ENCODE data around the gene PAFAH1B2. TPM values are rescaled to one million over a fixed set of nuclear protein-coding genes. Genes with fewer than 3 reads are reported as not detected.
"Not testable (repeated sequence)": the region's sequence is repeated elsewhere in the genome, so short reads cannot be mapped to it uniquely, and the experiment has no call there.

PAFAH1B2 gene
- total RNA-seq, 4 donors from 2014 or later: 50.3 to 82.3 (median 63.2) TPM

- peak in 2 of 4 experiments; percentile 44 to 50 for TF ChIP-seq CTCF (IDR thresholded peaks at IDR 0.05)
- TF ChIP-seq POLR2AphosphoS5 (IDR thresholded peaks at IDR 0.05): peak; percentile 91
- Histone ChIP-seq H3K36me3 (peaks cover 0 to 31% of the 10 kb centered on the region in 2 donors), H3K27ac (peak overlapping the region in 2 of 4 donors; percentile 46 to 54), H3K4me1 (peaks cover 0 to 31% (median 4%) of the 10 kb centered on the region in 3 donors)
- ATAC-seq: peak; percentile 1
- H3K27me3 ChIP-seq, H3K9me3 ChIP-seq, H3K4me3 ChIP-seq: not testable (repeated sequence)
- 100% methylated on average over 1 of the region's 13 CpGs; no CpG with 5 or more reads in 1 of the 2 donors for WGBS, 2 donors (ENCODE audit: low coverage in 1 of 2)
Measured at GRCh38 chr11:117208710-117209109, 64.6 kb downstream of the PAFAH1B2 start.

- peak overlapping the region in 3 of 4 donors; percentile 45 to 67 (median 64) for H3K27ac ChIP-seq
- not testable (repeated sequence) for H3K27me3 ChIP-seq, H3K4me3 ChIP-seq, H3K9me3 ChIP-seq
- 71 to 74% methylated on average over 6 to 7 of the region's 8 CpGs for WGBS, 2 donors (ENCODE audit: low coverage in 1 of 2)
- peaks cover 0 to 31% of the 10 kb centered on the region in 2 donors for H3K36me3 ChIP-seq
- ATAC-seq: peak; percentile 5
- TF ChIP-seq POLR2AphosphoS5 (IDR thresholded peaks at IDR 0.05): peak; percentile 83
- TF ChIP-seq POLR2A (IDR thresholded peaks at IDR 0.05): peak in 1 of 2 donors; percentile 19
- H3K4me1 ChIP-seq: peaks cover 0 to 23% (median 4%) of the 10 kb centered on the region in 3 donors
Measured at GRCh38 chr11:117209351-117210125, 65.5 kb downstream of the PAFAH1B2 start.

GRCh38 chr11:117210620-117211019 is 66.5 kb downstream of the PAFAH1B2 start:
- H3K27me3 ChIP-seq: no peaks in the 10 kb centered on the region
- H3K9me3 ChIP-seq: no peaks in the 10 kb centered on the region
- ATAC-seq: no peak
- no peak for TF ChIP-seq CTCF (IDR thresholded peaks at IDR 0.05)
- no peak for TF ChIP-seq POLR2AphosphoS5 (IDR thresholded peaks at IDR 0.05)
- TF ChIP-seq POLR2A (IDR thresholded peaks at IDR 0.05): no peak
- peak overlapping the region in 3 of 4 donors; percentile 64 to 67 (median 67) for H3K27ac ChIP-seq
- peaks cover 0 to 28% of the 10 kb centered on the region in 2 donors for H3K36me3 ChIP-seq
- peaks cover 0 to 14% (median 0%) of the 10 kb centered on the region in 3 donors for H3K4me1 ChIP-seq
- no peak overlapping the region for H3K4me3 ChIP-seq
- 80 to 90% methylated on average over 2 of the region's 3 CpGs for WGBS, 2 donors (ENCODE audit: low coverage in 1 of 2)

- ATAC-seq: no peak
- WGBS, 2 donors (ENCODE audit: low coverage in 1 of 2): 92 to 100% methylated on average over 1 to 6 of the region's 11 CpGs
- peak overlapping the region in 3 of 4 donors; percentile 25 to 64 (median 32) for H3K27ac ChIP-seq
Measured at GRCh38 chr11:117212697-117213355, 68.7 kb downstream of the PAFAH1B2 start.

More at GRCh38 chr11:117212697-117213355, 68.7 kb downstream of the PAFAH1B2 start:
- Histone ChIP-seq H3K36me3 (peaks cover 0 to 38% of the 10 kb centered on the region in 2 donors), H3K4me3 (no peak overlapping the region), H3K4me1 (peaks cover 0 to 30% (median 5%) of the 10 kb centered on the region in 3 donors), H3K27me3 (no peaks in the 10 kb centered on the region), H3K9me3 (no peaks in the 10 kb centered on the region)
- TF ChIP-seq POLR2AphosphoS5 (IDR thresholded peaks at IDR 0.05) (no peak), CTCF (IDR thresholded peaks at IDR 0.05) (no peak), EP300 (IDR thresholded peaks at IDR 0.05) (no peak), POLR2A (IDR thresholded peaks at IDR 0.05) (no peak)

All from gastroesophageal sphincter (tissue), 4 donors.